ENCODE data around the gene TMPRSS9.

Gene TMPRSS9

DNA sequence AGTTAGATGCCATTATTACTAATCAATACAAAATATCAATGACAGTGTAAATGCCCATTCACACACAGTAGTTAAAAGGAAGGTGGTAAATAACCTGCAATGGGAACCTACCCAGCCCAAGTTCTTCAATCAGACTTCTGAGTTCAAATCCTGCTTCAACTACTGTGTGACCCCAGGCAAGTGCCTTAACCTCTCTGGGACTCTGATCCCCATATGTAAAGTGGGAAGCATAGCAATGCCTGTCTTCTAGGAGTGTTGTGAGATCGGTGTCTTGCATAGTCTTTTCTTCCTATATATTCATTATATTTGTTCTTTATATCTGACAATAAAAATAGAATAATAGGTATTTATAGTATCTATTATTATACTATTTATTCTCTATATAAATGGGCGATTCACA is 60.4 kb downstream of the TMPRSS9 start:
- no peaks in the 10 kb centered on the region for H3K27me3 ChIP-seq (ENCODE audit: low read depth, low read length)
- peaks cover 0 to 2% of the 10 kb centered on the region in 2 donors for H3K9me3 ChIP-seq (ENCODE audit: control insufficient read depth in 1 of 2, low read length in 2 of 2)
- peaks cover 0 to 16% of the 10 kb centered on the region in 2 donors for H3K36me3 ChIP-seq (ENCODE audit: control insufficient read depth in 1 of 2, insufficient read depth in 2 of 2, low read length in 2 of 2)
- H3K27ac ChIP-seq (ENCODE audit: low read length): no peak overlapping the region
- peaks cover 0 to 11% of the 10 kb centered on the region in 2 donors for H3K4me1 ChIP-seq (ENCODE audit: control insufficient read depth in 1 of 2, insufficient read depth in 2 of 2, low read length in 2 of 2)
- H3K4me3 ChIP-seq (ENCODE audit: low read depth in 1 of 2, low read length in 2 of 2): no peak overlapping the region

DNA sequence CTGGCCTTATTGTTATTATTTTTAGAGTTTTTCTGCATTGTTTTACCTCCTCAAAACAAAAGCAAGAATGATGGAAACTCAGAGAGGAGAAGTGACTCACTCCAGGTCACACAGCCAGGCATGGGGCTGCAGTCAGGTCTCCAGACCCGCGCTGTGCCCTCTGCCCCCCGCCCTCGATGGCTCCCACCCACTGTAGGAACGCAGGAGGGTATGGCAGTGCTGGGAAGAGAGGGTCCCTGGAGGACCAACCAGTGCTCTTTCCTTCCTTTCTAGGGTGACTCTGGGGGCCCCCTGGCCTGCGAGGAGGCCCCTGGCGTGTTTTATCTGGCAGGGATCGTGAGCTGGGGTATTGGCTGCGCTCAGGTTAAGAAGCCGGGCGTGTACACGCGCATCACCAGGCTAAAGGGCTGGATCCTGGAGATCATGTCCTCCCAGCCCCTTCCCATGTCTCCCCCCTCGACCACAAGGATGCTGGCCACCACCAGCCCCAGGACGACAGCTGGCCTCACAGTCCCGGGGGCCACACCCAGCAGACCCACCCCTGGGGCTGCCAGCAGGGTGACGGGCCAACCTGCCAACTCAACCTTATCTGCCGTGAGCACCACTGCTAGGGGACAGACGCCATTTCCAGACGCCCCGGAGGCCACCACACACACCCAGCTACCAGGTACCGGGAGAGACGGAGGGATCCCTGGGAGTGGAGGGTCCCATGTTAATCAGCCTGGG is 61.7 kb downstream of the TMPRSS9 start:
- Histone ChIP-seq H3K27ac (ENCODE audit: low read length) (no peak overlapping the region), H3K4me1 (ENCODE audit: control insufficient read depth in 1 of 2, insufficient read depth in 2 of 2, low read length in 2 of 2) (peaks cover 4 to 23% of the 10 kb centered on the region in 2 donors), H3K9me3 (ENCODE audit: control insufficient read depth in 1 of 2, low read length in 2 of 2) (peaks cover 0 to 1% of the 10 kb centered on the region in 2 donors), H3K36me3 (ENCODE audit: control insufficient read depth in 1 of 2, insufficient read depth in 2 of 2, low read length in 2 of 2) (peaks cover 0 to 10% of the 10 kb centered on the region in 2 donors), H3K27me3 (ENCODE audit: low read depth, low read length) (no peaks in the 10 kb centered on the region), H3K4me3 (ENCODE audit: low read depth in 1 of 2, low read length in 2 of 2) (no peak overlapping the region)

GRCh38 chr19:2423071-2423914 is 63.2 kb downstream of the TMPRSS9 start:
- H3K36me3 ChIP-seq (ENCODE audit: control insufficient read depth in 1 of 2, insufficient read depth in 2 of 2, low read length in 2 of 2): peaks cover 0 to 7% of the 10 kb centered on the region in 2 donors
- no peak overlapping the region for H3K27ac ChIP-seq (ENCODE audit: low read length)
- no peaks in the 10 kb centered on the region for H3K9me3 ChIP-seq (ENCODE audit: control insufficient read depth in 1 of 2, low read length in 2 of 2)
- H3K27me3 ChIP-seq (ENCODE audit: low read depth, low read length): no peaks in the 10 kb centered on the region
- peaks cover 4 to 32% of the 10 kb centered on the region in 2 donors for H3K4me1 ChIP-seq (ENCODE audit: control insufficient read depth in 1 of 2, insufficient read depth in 2 of 2, low read length in 2 of 2)
- H3K4me3 ChIP-seq (ENCODE audit: low read depth in 1 of 2, low read length in 2 of 2): no peak overlapping the region

DNA sequence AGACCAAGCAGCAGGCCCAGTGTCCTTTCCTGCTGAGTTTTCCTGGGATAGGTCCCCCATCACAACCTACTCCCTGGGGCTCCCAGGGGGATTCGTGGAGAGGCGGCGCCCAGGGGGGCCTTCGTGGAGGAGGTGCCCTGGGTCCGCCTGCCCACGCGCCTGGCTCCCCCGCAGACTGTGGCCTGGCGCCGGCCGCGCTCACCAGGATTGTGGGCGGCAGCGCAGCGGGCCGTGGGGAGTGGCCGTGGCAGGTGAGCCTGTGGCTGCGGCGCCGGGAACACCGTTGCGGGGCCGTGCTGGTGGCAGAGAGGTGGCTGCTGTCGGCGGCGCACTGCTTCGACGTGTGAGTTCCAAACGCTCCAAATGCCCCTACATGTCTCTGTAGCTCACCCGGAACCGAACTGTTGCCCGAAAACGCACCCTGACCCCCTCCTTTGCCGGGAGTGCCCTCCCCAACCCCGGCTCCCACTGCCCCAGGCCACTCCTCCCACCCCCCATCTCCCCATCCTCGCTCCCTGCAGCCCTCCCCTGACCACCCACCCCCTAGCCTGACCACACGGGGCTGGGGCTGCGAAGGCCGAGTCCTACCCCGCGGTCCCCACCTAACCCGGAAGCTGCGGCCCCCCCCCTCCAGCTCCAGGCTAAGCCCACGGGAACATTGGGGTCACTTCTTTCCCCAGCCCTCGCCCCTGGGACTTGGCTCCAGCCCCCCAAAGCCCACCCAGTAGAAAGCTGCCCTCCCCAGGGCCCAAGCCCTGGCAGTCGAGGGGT is 64.0 kb downstream of the TMPRSS9 start:
- no peaks in the 10 kb centered on the region for H3K27me3 ChIP-seq (ENCODE audit: low read depth, low read length)
- peaks cover 4 to 40% of the 10 kb centered on the region in 2 donors for H3K4me1 ChIP-seq (ENCODE audit: control insufficient read depth in 1 of 2, insufficient read depth in 2 of 2, low read length in 2 of 2)
- H3K4me3 ChIP-seq (ENCODE audit: low read depth in 1 of 2, low read length in 2 of 2): no peak overlapping the region
- no peak overlapping the region for H3K27ac ChIP-seq (ENCODE audit: low read length)
- H3K36me3 ChIP-seq (ENCODE audit: control insufficient read depth in 1 of 2, insufficient read depth in 2 of 2, low read length in 2 of 2): peaks cover 0 to 7% of the 10 kb centered on the region in 2 donors
- no peaks in the 10 kb centered on the region for H3K9me3 ChIP-seq (ENCODE audit: control insufficient read depth in 1 of 2, low read length in 2 of 2)

- H3K27ac ChIP-seq (ENCODE audit: low read length): no peak overlapping the region
- peaks cover 0 to 7% of the 10 kb centered on the region in 2 donors for H3K36me3 ChIP-seq (ENCODE audit: control insufficient read depth in 1 of 2, insufficient read depth in 2 of 2, low read length in 2 of 2)
- no peaks in the 10 kb centered on the region for H3K9me3 ChIP-seq (ENCODE audit: control insufficient read depth in 1 of 2, low read length in 2 of 2)
- H3K4me3 ChIP-seq (ENCODE audit: low read depth in 1 of 2, low read length in 2 of 2): peak overlapping the region in 1 of 2 donors; percentile 96
- peaks cover 4 to 40% of the 10 kb centered on the region in 2 donors for H3K4me1 ChIP-seq (ENCODE audit: control insufficient read depth in 1 of 2, insufficient read depth in 2 of 2, low read length in 2 of 2)
- H3K27me3 ChIP-seq (ENCODE audit: low read depth, low read length): no peaks in the 10 kb centered on the region
These were observed 64.9 kb downstream of the TMPRSS9 start for GRCh38 chr19:2424686-2425621.

- H3K4me3 ChIP-seq (ENCODE audit: low read depth in 1 of 2, low read length in 2 of 2): peak overlapping the region; percentile 83 to 96
- H3K27ac ChIP-seq (ENCODE audit: low read length): no peak overlapping the region
- peaks cover 4 to 40% of the 10 kb centered on the region in 2 donors for H3K4me1 ChIP-seq (ENCODE audit: control insufficient read depth in 1 of 2, insufficient read depth in 2 of 2, low read length in 2 of 2)
These were observed 65.8 kb downstream of the TMPRSS9 start for GRCh38 chr19:2425622-2426581.

GRCh38 chr19:2426611-2427428 is 66.8 kb downstream of the TMPRSS9 start:
- Histone ChIP-seq H3K27me3 (ENCODE audit: low read depth, low read length) (no peaks in the 10 kb centered on the region), H3K36me3 (ENCODE audit: control insufficient read depth in 1 of 2, insufficient read depth in 2 of 2, low read length in 2 of 2) (peaks cover 3 to 22% of the 10 kb centered on the region in 2 donors), H3K27ac (ENCODE audit: low read length) (peak overlapping the region; percentile 90), H3K4me3 (ENCODE audit: low read depth in 1 of 2, low read length in 2 of 2) (peak overlapping the region; percentile 83 to 96), H3K9me3 (ENCODE audit: control insufficient read depth in 1 of 2, low read length in 2 of 2) (no peaks in the 10 kb centered on the region), H3K4me1 (ENCODE audit: control insufficient read depth in 1 of 2, insufficient read depth in 2 of 2, low read length in 2 of 2) (peaks cover 4 to 40% of the 10 kb centered on the region in 2 donors)

More at GRCh38 chr19:2425622-2426581, 65.8 kb downstream of the TMPRSS9 start:
- Histone ChIP-seq H3K36me3 (ENCODE audit: control insufficient read depth in 1 of 2, insufficient read depth in 2 of 2, low read length in 2 of 2) (peaks cover 0 to 14% of the 10 kb centered on the region in 2 donors), H3K9me3 (ENCODE audit: control insufficient read depth in 1 of 2, low read length in 2 of 2) (no peaks in the 10 kb centered on the region), H3K27me3 (ENCODE audit: low read depth, low read length) (no peaks in the 10 kb centered on the region)

- Histone ChIP-seq H3K27ac (ENCODE audit: low read length) (peak within 1 kb of the TSS; percentile 90), H3K27me3 (ENCODE audit: low read depth, low read length) (no peaks in the 10 kb centered on the region), H3K36me3 (ENCODE audit: control insufficient read depth in 1 of 2, insufficient read depth in 2 of 2, low read length in 2 of 2) (peaks cover 3 to 22% of the 10 kb centered on the region in 2 donors), H3K4me3 (ENCODE audit: low read depth in 1 of 2, low read length in 2 of 2) (peak within 1 kb of the TSS; percentile 83 to 96), H3K4me1 (ENCODE audit: control insufficient read depth in 1 of 2, insufficient read depth in 2 of 2, low read length in 2 of 2) (peaks cover 4 to 40% of the 10 kb centered on the region in 2 donors), H3K9me3 (ENCODE audit: control insufficient read depth in 1 of 2, low read length in 2 of 2) (no peaks in the 10 kb centered on the region)
These were observed 67.6 kb downstream of the TMPRSS9 start, which contains the start of gene TIMM13 for GRCh38 chr19:2427429-2428320. TSS of gene TIMM13 (minus strand) at chr19:2427586. CDS start at chr19:2427533, 53 bp downstream.
